Right lobe of liver (tissue), 4 donors: ENCODE results near the gene CRTC1.

Source experiments
- POLR2A ChIP-seq: fragments of 450-650 bp; IDR thresholded peaks from one replicate; pipeline ENCODE4 v1.6.1; 2017; ENCODE audit warnings: antibody characterized with exemption, mild to moderate bottlenecking
- TF ChIP-seq, protein P1 (sequence below), 4 donors: fragments of 200-600 bp in 3 of 4; fragments of 450-650 bp in 1 of 4; IDR thresholded peaks; one replicate each; pipeline versions ENCODE4 v1.5.1 to v1.8.0; 2016 to 2022; ENCODE audit warnings: antibody characterized with exemption in 4 of 4, mild to moderate bottlenecking in 2 of 4
- donor health status: DM: no; HTN: no; CAD: no.
- donor health status: DM: no; HTN: no; CAD: no.
- donor health status: DM: no; HTN: yes; CAD: no.

- TF ChIP-seq, protein P1, sequence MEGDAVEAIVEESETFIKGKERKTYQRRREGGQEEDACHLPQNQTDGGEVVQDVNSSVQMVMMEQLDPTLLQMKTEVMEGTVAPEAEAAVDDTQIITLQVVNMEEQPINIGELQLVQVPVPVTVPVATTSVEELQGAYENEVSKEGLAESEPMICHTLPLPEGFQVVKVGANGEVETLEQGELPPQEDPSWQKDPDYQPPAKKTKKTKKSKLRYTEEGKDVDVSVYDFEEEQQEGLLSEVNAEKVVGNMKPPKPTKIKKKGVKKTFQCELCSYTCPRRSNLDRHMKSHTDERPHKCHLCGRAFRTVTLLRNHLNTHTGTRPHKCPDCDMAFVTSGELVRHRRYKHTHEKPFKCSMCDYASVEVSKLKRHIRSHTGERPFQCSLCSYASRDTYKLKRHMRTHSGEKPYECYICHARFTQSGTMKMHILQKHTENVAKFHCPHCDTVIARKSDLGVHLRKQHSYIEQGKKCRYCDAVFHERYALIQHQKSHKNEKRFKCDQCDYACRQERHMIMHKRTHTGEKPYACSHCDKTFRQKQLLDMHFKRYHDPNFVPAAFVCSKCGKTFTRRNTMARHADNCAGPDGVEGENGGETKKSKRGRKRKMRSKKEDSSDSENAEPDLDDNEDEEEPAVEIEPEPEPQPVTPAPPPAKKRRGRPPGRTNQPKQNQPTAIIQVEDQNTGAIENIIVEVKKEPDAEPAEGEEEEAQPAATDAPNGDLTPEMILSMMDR (IDR thresholded peaks at IDR 0.05) = no peak
- TF ChIP-seq POLR2A = no peak
These were observed 27.7 kb downstream of the CRTC1 start for GRCh38 chr19:18710996-18711751.
